SU-DHL-6 (cell line): ENCODE data around the gene EYS.

Experiments used
- CTCF ChIP-seq: fragments of 200-600 bp; sonication (generic); IDR thresholded peaks from one replicate; pipeline ENCODE4 v1.5.1; 2017; ENCODE audit warnings: antibody characterized with exemption, mild to moderate bottlenecking, low read length, moderate library complexity; ENCODE audit not compliant: insufficient read depth, poor library complexity, severe bottlenecking
- EZH2phosphoT487 ChIP-seq: fragments of 200-600 bp; sonication (generic), shearing (Covaris generic); conservative IDR thresholded peaks from 2 replicates; pipeline ENCODE4 v1.6.1; 2018; ENCODE audit warnings: mild to moderate bottlenecking, antibody characterized with exemption, low read length, moderate library complexity, mixed read lengths

DNA sequence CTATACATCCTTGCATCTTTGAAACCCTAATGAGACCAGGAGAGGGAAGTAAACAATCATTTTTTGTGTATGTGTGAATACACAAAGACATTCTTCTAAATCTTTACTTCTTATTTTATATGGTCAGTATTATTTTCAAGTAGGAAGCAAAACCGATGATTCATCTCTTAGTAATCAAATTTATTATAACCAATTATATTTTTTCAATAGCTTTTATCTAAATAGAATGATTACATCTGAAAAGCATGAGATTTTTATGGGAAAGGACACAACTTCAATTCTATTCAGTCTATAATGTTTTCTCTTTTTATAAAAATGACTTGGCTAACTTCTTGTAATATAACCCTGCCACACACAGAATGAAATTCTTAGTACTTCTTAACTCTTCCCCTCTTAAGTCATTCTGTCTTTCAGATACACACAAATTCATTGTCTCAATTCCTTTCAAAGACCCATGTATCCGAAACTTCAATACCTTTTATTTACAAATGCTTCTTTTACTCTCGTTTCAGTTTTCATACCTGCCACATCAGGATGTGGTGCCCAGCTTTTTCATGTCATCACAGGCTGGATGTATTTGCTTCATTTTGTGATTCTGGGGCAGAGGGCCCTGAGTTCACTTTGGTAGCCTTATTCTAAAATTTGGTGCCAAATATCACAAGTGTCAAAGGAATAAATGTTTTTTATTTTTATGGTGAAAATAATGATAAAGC is 1844.4 kb downstream of the EYS start:
- TF ChIP-seq CTCF (no peak), EZH2phosphoT487 (no peak)
